Measurements from ENCODE around the gene FAM111A. TPM values are rescaled to one million over a fixed set of nuclear protein-coding genes. Genes with fewer than 3 reads are reported as not detected.
"Not testable (repeated sequence)": the region's sequence is repeated elsewhere in the genome, so short reads cannot be mapped to it uniquely, and the experiment has no call there.

FAM111A gene
- total RNA-seq, result 1 to 10 TPM; 2.0 to 7.0 (median 3.7) TPM

DNA sequence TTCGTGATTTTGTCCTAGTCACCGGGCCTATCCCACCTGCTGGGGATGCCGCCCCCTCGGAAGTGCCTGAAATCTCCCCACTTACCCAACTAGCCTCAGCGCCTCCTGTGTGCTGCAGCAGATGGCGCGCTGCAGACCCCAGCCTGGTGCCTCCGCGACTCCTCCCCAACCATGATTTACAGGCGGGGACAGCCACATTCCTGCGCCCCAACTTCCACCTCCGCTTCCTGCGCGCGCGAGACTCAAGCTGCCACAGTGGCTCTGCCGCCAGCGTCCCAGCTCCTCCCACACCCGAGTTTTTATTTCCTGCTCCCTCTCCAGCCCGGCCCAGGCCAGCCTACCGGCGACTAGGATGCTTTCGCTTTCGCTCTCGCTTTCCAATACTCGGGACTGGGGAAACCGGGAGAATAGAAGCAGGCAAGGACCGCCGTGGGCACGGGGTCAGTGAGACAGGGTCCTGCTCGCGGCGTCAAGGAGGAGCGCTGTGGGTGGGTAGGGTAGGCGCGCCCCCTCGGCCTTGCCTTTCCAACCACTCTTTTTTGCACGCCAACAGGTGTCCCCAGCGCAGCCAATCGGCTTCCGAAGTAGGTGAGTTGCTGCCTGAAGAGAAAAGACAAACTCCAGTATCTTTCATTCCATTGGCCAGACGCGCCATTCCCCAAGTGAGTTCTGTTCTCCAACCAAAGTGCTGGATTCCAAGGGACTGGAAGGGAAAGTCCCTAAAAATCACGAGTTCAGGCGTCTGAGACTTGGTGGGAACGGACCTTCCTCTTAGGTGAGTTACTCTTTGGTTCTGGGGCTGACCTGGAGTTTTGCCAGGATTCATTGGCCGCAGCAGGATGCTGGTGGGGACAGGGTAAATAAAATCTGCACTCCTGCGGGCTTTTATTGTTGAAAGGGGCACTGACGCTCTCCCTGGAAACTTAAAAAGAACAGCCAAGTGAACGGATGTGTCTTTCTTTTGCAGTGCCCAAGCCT is at the start of gene FAM111A:
Gene FAM111A (plus strand): TSS at position 327 of the 978 bp plus-strand sequence. CDS start 6,017 bp downstream, outside the sequence.
- DNase-seq (peak; percentile 64 to 74), ATAC-seq (peak; percentile 85 to 88)
- H3K4me1 ChIP-seq, result peaks cover 7 to 12% of the 10 kb centered on the region in 2 donors
- H3K36me3 ChIP-seq, result no peaks in the 10 kb centered on the region
- H3K27me3 ChIP-seq, result no peaks in the 10 kb centered on the region
- intact Hi-C loops (cut with DNase I; ENCODE audit: low total_unique reads) (loop anchor here (5.0 to 10.0 kb wide), 2 partner anchors 402 to 566 kb away; partner anchors contain the start of genes LPXN and ZFP91), in situ Hi-C loops (cut with MboI; ENCODE audit: low sequenced_read_pairs in 4 of 4) (loop anchor here (25.0 kb wide), 3 partner anchors 481 to 581 kb away; no protein-coding TSS in a partner anchor)
- TF ChIP-seq, protein P1, sequence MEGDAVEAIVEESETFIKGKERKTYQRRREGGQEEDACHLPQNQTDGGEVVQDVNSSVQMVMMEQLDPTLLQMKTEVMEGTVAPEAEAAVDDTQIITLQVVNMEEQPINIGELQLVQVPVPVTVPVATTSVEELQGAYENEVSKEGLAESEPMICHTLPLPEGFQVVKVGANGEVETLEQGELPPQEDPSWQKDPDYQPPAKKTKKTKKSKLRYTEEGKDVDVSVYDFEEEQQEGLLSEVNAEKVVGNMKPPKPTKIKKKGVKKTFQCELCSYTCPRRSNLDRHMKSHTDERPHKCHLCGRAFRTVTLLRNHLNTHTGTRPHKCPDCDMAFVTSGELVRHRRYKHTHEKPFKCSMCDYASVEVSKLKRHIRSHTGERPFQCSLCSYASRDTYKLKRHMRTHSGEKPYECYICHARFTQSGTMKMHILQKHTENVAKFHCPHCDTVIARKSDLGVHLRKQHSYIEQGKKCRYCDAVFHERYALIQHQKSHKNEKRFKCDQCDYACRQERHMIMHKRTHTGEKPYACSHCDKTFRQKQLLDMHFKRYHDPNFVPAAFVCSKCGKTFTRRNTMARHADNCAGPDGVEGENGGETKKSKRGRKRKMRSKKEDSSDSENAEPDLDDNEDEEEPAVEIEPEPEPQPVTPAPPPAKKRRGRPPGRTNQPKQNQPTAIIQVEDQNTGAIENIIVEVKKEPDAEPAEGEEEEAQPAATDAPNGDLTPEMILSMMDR (IDR thresholded peaks at IDR 0.05 in 4 of 5, conservative IDR thresholded peaks at IDR 0.05 in 1 of 5), result no peak
- TF ChIP-seq POLR2A (IDR thresholded peaks at IDR 0.05), result peak in 1 of 2 donors; percentile 41
- H3K27ac ChIP-seq, result peak within 1 kb of the TSS; percentile 70 to 82 (median 80)
- no peaks in the 10 kb centered on the region for H3K9me3 ChIP-seq
- peak within 1 kb of the TSS; percentile 68 to 90 (median 80) for H3K4me3 ChIP-seq

DNA sequence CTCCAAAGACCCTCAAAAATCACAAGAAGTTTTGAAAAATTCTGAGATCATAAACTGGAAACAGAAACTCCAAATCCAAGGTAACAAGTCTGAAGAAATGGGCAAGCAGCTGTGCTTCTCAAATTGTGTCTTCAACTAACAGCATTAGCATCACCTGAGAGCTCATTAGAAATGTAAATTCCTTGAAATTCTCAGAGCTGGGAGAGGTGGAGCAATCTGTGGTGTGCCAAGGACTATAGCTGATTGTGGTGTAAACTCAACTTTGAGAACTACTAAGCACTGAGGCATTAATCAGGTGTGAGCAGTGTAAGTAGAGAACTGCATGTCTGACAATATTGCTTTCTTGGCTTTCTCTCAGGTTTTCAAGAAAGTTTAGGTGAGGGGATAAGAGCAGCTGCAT is 49.1 kb upstream of the FAM111A start:
- DNase-seq; H3K36me3 ChIP-seq; H3K27me3 ChIP-seq; H3K9me3 ChIP-seq; ATAC-seq; H3K4me1 ChIP-seq; H3K27ac ChIP-seq; H3K4me3 ChIP-seq; intact Hi-C loops (cut with DNase I; ENCODE audit: low total_unique reads): not testable (repeated sequence)
- in situ Hi-C loops (cut with MboI; ENCODE audit: low sequenced_read_pairs in 4 of 4), result loop anchor here in 1 of 4 donors (10.0 kb wide), 1 partner anchor 61 kb away; no protein-coding TSS in a partner anchor

DNA sequence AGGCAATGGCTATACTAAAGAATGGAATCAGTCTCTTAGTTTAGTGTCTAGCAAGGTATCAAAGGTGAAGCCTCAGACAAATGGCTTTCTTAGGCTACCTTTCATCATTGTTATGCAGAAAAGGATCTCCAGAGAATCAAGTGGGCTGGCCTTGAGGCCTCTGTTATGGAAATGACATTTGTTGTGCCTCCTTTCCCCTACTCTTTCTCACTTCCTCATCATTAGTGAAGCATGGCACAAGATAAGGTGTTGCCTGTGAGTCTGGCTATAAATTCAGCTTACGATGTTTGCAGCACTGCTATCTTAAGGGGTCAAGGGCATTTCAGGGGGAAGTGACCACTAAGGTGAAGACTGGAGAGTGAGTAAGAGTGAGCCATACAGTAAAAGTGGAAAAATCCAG is 47.4 kb upstream of the FAM111A start:
- in situ Hi-C loops (cut with MboI; ENCODE audit: low sequenced_read_pairs in 4 of 4), result loop anchor here in 1 of 4 donors (10.0 kb wide), 1 partner anchor 60 kb away; no protein-coding TSS in a partner anchor
- DNase-seq; H3K4me1 ChIP-seq; H3K27ac ChIP-seq; intact Hi-C loops (cut with DNase I; ENCODE audit: low total_unique reads); ATAC-seq; H3K36me3 ChIP-seq; H3K27me3 ChIP-seq; H3K9me3 ChIP-seq; H3K4me3 ChIP-seq: not testable (repeated sequence)

- H3K27ac ChIP-seq; H3K4me1 ChIP-seq; H3K27me3 ChIP-seq; DNase-seq; H3K4me3 ChIP-seq; H3K36me3 ChIP-seq; H3K9me3 ChIP-seq; intact Hi-C loops (cut with DNase I; ENCODE audit: low total_unique reads); ATAC-seq: not testable (repeated sequence)
- in situ Hi-C loops (cut with MboI; ENCODE audit: low sequenced_read_pairs in 4 of 4), result loop anchor here in 1 of 4 donors (10.0 kb wide), 1 partner anchor 59 kb away; no protein-coding TSS in a partner anchor
Measured at GRCh38 chr11:59095972-59096575, 46.6 kb upstream of the FAM111A start.

DNA sequence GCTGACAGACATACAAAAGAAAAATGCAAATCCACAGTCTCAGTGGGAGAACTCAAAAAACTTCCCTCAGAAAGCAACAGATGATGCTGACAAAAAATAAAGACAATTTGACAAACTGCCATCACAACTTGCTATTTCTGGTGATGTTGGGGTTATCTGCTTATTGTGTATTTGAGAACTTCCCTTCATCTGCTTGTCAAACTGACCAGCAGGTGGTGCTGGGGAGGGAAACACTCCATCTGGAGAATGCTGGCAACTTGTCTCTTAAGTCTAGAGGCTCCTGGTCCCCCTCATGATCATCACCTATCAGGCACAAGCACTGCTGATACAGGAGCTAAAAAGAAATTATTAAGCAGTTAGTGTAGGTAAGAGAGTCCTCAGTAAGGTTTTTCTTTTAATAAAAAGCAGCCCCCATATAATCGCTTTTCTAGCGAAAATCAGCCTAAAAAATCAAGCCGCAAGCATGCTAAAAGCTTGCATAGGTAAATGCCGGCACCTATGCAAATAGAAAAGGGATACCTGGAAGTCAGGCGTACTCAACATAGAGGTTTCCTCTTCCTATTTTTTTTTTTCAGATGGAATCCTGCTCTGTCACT is 45.4 kb upstream of the FAM111A start:
- Histone ChIP-seq H3K27ac (no peak overlapping the region), H3K4me3 (no peak overlapping the region), H3K4me1 (no peaks in the 10 kb centered on the region), H3K9me3 (no peaks in the 10 kb centered on the region), H3K36me3 (no peaks in the 10 kb centered on the region), H3K27me3 (peaks cover under 1 to 10% (median 4%) of the 10 kb centered on the region in 3 donors)
- in situ Hi-C loops (cut with MboI; ENCODE audit: low sequenced_read_pairs in 4 of 4), result loop anchor here in 1 of 4 donors (10.0 kb wide), 1 partner anchor 58 kb away; no protein-coding TSS in a partner anchor
- ATAC-seq (no peak), DNase-seq (no peak)
- intact Hi-C loops (cut with DNase I; ENCODE audit: low total_unique reads), result loop anchor here (1.0 kb wide), 1 partner anchor 39 kb away; no protein-coding TSS in a partner anchor
- TF ChIP-seq POLR2A (IDR thresholded peaks at IDR 0.05), result no peak
- TF ChIP-seq, protein P1 (IDR thresholded peaks at IDR 0.05 in 4 of 5, conservative IDR thresholded peaks at IDR 0.05 in 1 of 5), result peak in 4 of 5 experiments; percentile 9 to 51 (median 41)

- intact Hi-C loops (cut with DNase I; ENCODE audit: low total_unique reads), result loop anchor here (1.0 kb wide), 1 partner anchor 38 kb away; no protein-coding TSS in a partner anchor
- DNase-seq, ATAC-seq, H3K4me1 ChIP-seq, H3K27ac ChIP-seq, H3K9me3 ChIP-seq, H3K36me3 ChIP-seq, H3K4me3 ChIP-seq: not testable (repeated sequence)
- in situ Hi-C loops (cut with MboI; ENCODE audit: low sequenced_read_pairs in 4 of 4), result loop anchor here in 1 of 4 donors (10.0 kb wide), 1 partner anchor 57 kb away; no protein-coding TSS in a partner anchor
- peaks cover 8 to 17% (median 8%) of the 10 kb centered on the region in 3 donors for H3K27me3 ChIP-seq
Measured at GRCh38 chr11:59097938-59098337, 44.7 kb upstream of the FAM111A start.
